GM21529 (cell line): Measurements from ENCODE around the gene FPR2.
"Not testable (repeated sequence)": the region's sequence is repeated elsewhere in the genome, so short reads cannot be mapped to it uniquely, and the experiment has no call there.

Experiments used
- ATAC-seq: cut with Tn5 transposase; IDR thresholded peaks from one replicate; pipeline ENCODE4 v1.9.1; 2021; ENCODE audit not compliant: unreplicated experiment

Gene FPR2

DNA sequence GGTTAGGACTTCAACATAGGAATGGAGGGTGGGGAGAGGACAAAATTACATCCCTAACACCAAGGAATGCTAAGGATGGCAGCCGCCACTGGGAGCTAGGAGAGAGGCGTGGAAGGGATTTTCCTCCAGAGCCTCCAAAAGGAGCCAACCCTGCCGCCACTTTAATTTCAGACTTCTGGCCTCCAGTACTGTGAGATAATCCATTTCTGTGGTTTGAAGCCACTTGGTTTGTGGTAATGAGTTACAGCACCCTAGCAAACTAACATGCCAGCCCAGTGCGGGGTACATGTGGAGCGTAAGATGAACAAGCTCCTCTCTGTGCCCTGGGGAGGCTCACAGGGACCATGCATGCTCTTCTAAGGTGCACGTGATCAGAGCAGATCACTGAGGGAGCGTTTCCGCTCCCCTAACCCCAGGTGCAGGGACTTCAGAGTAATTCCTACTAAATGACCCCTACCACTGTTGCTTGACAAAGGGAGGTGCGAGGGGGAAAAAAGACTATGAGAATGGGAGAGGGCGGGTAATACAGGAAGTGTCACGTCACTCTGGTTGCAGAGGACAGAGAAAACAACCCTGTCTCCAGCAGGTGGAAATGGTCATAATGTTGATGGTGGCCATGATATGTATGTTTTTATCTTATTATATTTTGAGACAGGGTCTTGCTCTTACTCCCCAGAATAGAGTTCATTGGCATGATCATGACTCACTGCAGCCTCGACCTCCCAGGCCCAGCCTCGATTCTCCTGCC lies 21.3 kb upstream of the FPR2 start:
- ATAC-seq: no peak

DNA sequence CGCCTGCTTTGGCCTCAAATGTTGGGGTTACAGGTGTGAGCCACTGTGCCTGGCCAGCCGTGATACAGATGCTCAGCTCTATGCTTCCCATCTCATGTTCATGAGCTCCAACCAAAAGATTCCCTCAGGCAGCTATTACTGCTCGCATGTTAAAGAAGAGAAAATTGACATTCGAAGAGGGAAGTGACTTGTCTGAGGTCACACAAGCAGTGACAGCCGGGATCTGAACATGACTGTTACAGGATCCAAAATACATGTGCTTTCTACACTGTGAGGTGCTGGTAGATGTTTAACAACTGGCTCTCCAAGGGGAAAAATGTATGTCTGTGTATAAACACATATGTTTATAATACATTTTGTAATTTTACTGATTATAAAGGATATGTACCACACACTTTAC lies 20.6 kb upstream of the FPR2 start:
- no peak for ATAC-seq

DNA sequence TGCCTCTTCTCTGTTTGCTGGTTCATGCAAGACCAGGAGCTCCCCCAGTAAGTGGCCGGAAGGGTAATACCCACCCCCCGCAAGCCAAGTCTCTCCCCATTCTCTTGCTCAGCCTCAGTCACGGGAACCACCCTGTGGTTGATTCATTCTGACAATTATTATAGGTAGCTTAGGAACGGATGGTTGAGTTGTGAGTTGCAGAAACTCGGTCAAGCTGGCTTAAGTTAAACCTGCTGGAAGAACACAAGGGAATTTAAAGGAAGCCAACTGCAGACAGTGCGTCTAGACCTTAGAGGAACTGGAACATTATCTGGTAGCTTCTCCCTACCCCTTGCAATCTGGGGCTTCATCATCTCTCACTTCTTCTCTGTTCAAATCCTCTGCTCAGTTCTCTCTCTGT lies 18.2 kb upstream of the FPR2 start:
- ATAC-seq: no peak

DNA sequence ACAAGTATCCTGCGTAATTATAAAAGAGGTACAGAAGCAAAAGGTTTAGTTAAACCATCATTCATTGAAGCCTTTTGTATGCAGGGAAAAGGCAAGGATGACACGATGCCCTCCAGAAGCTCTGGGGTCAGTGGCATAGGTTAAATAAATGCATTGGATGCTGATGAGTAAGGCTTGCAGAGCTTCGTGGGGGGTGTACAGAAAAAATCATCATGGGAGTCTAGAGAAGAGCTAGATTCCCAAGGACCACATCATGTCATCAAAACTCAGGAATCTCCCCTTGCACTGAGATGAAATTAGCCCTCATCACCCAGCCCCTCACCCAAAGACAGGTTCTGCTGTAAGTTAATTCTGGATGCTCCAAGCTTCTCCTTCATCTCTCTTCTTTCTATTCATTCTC lies 17.6 kb upstream of the FPR2 start:
- ATAC-seq: no peak

DNA sequence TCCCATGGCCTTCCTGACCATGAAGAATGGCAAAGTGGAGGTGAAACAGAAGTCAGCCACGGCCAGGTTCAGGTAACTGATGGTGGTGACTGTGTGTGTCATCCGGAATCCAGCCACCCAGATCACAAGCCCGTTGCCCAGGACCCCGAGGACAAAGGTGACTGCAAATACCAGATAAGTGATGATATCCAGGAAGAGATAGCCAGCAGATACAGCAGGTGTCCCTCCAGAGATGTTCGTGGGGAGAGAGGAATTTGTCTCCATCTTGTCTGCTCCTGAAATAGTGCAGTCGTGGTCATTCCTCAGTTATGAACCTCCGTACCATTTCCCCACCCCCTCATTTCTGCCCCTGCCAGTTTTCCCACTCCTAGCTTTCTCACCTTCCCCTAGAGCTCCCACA lies 14.2 kb upstream of the FPR2 start:
- ATAC-seq: no peak

DNA sequence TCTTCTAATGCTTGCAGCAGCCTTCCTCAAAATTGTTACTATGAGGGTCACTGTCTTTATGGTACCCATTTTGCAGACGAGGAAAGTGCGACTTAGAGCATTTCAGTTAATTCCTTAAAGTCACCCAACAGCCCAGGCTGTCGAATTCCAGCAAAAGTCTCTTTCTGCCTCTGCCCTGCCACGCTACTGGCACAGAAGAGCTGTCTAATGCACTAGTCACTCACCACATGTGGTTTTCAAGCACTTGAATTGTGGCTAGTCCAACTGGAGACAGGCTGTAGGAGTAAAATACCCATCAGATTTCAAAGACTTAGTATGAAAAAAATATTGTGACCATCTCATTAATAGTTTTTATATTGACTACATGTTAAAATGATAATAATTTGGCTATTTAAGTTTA lies 11.0 kb upstream of the FPR2 start:
- no peak for ATAC-seq

DNA sequence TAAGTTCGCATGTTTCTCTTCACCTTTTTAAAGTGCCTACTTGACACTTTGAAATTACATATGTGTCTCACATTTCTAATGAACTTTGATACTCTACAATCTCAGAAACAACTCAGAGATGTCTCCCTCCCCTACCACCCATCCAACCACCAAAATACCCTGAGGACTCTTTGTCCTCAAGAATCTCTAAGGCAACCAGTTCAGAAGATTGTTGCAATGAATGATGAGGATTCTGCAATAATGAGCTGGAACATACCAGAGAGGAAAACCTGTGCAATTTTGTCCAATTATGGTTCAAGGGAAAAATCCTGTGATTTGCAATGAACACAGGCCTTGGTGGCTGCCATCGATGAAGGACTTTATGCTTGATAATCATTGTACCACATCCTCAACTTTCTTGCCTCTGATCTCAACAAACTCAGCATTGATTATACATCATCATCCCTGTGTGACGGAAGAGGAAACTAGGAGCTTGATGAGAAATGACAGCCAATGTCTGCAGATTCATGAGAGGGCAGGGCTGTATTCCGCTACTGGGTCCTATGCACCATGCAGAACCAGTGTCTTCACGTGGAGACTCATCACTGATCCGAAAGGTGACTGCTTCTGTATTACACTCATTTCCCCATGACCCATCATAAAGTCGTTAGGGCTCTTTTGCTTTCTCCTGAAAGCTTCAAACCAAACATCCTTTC lies 10.4 kb upstream of the FPR2 start:
- ATAC-seq: no peak

DNA sequence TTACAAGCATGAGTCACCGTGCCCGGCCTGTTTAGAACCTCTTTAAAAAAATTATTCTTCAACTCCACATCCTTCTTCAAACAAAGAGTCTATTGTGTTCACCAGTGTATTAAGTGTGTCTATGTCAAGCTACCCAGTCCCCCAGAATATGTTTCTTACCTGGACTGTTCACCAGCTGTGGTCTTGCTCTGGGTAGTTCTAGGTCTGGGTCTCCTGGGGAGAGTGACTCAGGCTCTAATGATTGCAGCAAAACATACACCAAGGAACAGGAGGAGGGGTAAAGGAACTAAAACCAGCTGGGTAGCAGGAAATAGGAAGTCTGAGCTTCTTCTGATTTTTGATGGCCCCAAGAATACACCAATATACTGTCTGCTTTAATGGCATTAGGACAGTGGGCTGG lies 9.3 kb upstream of the FPR2 start, which contains the start of gene FPR1:
FPR1 (minus strand) TSS at position 224 of the 400 bp plus-strand sequence. CDS start 4,884 bp downstream, outside the sequence.
- ATAC-seq: no peak

DNA sequence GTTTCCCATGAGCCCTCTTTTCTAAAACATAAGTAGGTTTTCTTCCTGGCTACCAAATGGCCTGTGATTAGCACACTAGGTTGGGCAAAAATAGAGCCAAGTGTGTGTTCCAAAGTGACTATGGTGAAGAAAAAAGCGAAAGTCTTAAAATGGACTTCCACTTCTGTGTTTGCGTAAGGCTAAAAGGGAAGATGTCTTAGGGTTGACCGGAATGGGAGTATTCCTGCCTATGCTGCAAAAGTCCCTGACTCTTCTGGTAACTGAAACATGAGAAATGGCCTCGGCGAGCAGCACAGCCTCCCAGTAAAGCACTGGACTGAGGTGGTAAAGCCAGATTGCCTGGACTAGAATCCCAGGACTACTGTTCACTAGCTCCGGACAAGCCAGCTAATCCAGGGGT lies 6.9 kb upstream of the FPR2 start:
- ATAC-seq: no peak

DNA sequence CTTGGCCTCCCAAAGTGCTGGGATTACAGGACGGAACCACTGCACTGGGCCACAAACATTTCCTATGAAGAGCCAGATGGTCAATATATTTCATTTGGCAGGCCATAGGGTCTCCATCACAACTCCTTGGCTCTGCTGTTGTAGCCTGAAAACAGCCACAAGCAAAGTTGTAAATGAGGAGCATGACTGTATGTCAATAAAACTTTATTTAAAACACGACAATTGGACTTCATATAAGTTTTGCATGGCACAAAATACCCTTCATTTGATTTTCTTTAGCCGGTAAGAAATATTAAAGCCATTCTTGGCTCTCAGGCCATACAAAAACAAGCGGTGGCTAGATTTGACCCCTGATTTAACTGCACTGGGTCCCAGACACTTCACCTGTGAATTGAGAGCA lies 6.2 kb upstream of the FPR2 start:
- ATAC-seq: no peak

DNA sequence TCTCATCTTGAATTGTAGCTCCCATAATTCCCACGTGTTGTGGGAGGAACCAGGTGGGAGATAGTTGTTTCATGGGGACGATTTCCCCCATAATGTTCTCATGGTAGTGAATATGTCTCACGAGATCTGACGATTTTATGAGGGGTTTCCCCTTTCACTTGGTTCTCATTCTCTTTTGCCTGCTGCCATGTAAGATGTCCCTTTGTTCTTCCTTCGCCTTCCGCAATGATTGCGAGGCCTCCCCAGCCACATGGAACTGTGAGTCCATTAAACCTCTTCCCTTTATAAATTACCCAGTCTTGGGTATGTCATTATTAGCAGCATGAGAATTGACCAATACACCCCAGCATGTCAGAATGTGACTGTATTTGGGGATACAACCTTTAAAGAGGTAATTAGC lies 5.4 kb upstream of the FPR2 start:
- ATAC-seq: no peak

DNA sequence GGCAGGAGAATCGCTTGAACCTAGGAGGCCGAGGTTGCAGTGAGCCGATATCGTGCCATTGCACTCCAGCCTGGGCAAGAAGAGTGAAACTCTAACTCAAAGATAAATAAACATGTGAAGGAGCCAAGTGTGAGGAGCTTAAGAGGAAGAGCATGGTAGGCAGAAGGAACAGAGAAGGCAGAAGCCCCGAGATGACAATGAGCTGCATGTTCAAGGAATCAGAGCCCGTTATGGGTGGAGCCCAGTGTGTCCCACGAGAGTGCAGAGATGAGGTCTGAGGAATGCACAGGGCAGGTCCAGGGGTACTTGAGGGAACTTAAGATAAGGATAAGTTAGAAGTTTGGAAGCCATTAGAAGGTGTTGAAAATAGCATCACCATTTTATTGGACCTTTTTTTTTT lies 716 bp downstream of the FPR2 start:
- no peak for ATAC-seq

DNA sequence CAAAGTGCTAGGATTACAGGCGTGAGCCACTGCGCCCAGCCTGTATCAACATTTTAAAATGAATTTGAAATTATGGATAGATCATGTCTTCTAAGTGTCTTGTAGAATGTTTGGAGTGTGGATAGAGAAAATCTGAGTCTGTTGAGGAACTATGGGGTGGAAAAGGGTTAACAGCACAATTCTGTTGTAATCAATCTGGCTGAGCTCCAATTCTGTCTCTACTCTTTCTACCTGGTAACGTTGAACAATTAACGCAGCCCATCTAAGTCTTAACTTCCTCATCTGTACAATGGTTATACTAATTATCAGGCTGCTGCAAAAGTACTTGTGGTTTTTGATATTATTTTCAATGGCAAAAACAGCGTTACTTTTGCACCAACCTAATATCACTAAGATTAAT lies 4.1 kb downstream of the FPR2 start:
- no peak for ATAC-seq

DNA sequence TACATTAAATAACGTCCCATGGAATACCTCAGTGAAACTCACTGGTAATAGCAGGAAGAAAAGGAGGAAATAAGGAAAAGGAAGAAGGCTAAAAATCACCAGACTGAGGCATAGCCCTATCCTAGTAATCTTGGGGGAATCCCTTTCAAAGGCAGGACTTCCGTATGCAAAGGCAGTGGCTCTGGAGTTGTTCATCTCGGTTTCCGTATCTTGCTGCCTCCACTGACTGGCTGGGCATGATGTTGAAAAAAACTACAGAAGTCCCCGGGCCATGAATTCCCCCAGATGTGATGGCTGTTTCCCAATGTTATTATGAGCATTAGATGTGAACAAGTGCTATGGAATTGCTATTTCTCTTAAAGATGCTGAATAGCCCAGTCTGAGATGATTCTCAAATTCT lies 5.5 kb downstream of the FPR2 start:
- no peak for ATAC-seq

DNA sequence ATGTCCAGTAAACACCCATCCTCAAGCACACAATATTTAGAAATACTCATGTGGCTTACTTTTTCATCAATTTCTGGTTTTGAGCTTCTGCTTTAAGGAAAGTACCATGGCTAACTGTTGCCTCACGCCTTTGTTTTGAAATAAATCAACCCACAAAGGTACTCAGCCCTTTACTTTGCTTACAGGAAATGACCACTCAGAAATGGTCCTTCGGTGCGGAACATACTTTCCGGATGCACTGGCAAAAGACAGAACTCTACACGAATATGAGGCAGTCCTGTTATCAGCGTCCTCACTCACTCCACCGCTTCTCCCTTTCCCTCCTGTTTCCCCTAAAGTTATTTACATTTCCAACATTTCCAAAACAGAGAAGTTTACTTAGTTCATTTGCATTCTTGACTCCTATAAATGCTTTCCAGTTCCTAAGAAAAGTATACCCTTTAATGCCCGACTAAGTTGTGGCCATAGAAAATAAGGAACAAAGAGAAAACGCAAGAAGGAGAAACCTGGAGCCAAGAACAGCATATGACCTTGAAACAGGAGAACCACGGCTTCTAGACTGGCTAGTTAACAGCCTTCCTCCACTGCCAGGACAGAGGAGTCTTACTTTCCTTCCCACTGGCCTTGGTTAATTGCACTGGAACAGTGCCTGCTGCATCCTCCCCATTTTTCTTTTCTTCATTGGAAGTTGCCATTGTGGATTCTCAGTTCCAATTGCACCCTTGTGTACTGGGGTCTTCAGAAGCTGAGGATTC lies 10.6 kb downstream of the FPR2 start:
- no peak for ATAC-seq

DNA sequence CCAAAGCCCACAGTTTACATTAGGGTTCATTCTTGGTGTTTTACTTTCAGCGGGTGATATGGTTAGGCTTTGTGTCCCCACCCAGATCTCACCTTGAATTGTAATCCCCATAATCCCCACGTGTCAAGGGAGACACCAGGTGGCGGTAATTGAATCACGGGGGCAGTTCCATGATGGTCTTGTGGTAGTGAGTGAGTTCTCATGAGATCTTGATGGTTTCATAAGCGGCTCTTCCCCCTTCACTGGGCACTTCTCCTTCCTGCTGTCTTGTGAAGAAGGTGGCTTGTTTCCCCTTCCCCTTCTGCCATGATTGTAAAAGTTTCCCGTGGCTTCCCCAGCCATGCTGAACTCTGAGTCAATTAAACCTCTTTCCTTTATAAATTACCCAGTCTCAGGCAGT lies 12.0 kb downstream of the FPR2 start:
- no peak for ATAC-seq

DNA sequence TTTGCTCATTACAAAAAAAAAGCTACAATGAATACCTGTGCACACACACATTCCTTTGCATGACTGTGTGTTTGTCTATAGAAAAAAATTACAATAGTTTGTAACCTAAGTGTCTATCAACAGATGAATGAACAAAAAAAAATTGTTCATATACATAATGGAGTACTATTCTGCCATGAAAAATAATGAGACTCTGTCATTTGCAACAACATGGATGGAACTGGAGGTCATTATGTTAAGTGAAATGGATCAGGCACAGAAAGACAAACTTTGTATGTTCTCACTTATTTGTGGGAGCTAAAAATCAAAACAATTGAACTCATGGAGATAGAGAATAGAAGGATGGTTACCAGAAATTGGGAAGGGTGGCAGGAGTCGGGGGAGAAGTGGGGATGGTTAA lies 15.6 kb downstream of the FPR2 start:
- ATAC-seq: not testable (repeated sequence)

DNA sequence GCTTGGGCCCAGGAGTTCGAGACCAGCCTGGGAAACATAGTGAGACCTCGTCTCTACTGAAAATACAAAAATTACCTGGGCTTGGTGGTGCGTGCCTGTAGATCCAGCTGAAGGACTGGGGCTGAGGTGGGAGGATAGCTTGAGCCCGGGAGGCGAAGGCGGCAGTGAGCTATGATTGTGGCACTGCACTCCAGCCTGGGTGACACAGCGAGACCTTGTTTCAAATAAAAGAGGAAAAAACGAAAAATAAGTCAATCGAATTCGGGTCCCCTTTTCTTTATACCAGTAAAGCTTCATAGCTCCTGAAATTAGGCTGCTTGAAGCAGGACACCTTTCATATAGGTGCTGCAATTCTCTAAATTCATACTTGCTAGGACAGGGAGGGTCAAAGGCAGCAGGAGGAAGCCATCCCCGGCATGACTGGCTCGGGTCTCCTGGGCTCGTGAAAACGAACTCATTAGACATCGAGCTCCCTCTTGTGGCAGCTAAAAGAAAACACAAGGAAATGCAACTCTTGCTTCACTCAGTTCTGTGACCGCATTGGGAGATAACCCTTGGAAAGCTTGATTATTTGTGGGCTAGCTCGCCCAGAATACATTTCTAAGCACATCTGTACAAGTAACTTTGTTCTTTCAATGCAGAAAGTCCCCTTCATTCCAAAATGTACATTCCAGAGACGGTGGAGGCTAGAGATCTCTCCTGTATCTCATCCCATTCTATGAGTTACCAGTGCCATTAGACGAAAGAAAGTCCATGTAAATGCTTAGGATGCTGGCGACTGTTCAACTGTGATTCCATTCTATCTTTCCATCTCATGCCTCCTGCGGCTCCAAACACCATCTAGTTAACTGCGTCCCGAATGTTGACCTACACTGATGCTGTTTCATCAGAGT lies 16.8 kb downstream of the FPR2 start:
- no peak for ATAC-seq

DNA sequence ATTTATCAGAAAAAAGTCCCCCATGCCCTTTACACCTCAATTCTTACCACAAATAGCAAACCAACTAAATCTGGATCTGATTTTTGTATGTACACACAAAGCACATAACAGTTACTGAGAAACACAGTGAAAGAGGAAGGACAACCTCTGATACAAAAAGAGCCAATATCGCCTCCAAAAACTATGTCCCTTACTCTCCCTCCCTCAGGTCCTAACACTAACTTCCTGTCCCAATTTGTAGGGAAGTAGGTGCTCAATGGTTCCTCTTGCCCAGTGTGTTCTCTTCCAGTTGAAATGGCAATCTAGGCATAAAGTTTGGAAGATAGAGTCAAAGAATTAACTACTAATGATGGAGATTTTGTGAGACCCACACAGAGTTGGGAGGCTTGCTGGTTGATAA lies 18.2 kb downstream of the FPR2 start:
- no peak for ATAC-seq

DNA sequence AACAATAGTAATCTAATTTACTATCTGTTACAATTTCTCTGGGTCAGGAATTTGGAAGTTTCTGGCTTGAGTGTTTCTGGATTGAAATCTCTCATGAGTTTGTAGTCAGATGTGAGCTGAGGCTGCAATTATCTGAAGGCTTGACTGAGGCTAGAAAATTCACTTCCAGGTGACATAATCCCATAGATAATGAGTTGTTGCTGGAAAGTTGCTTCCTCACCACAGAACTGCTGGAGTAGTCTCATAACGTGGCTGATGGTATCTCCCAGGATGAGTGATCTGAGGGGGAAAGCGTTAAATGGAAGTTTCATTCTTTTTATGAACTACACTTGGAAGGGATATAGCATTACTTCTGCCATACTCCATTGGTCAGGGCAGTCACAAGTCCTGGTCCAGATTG lies 18.7 kb downstream of the FPR2 start:
- no peak for ATAC-seq

DNA sequence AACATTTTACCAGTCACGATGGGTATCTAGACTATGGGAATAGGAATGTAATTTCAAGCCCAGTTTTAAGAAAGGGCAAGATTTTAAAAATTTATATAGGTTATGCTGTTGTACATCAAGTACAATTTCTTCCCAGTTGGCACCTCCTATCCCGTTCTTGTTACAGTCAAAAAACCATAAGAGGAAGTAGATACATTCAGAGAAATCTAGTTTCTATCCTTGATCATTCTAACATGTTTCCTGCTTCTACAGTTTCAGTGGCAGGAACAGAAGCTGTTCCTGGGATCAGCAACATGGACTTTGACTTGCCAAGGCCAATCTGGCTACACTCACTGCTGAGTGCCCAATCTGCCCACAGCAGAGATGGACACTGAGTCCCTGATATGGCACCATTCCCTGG lies 19.3 kb downstream of the FPR2 start:
- no peak for ATAC-seq
